ENCODE data around the gene PRRX2. TPM values are rescaled to one million over a fixed set of nuclear protein-coding genes. Genes with fewer than 3 reads are reported as not detected.
A peak's percentile ranks its signal among the peaks of the same experiment; 100 is the strongest.

Gene PRRX2
- polyA plus RNA-seq, 12 donors, result 1.5 to 20.7 (median 3.2) TPM; not detected in 2

GRCh38 chr9:129676975-129677374 is 11.5 kb downstream of the PRRX2 start:
- no peak for DNase-seq

DNA sequence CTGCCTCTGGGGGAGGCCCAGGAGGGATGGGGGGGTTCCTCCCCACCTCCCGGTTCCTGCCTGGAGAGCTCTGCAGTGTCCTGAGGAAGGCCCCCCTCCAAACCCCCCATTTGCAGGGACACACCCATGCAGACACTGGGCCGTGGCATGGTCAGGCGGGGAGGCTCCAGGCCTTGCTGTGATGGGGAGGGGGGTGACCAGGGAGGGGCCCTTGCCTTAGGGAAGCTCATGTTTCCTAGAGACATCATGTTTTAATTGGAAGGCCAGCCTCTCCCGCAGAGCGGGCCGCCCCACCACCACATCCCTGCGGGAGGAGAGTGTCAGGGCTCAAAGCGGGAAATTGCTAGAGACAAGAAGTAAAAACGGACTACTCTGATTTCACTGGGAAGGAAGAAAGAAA is 12.0 kb downstream of the PRRX2 start:
- peak; percentile 48 for DNase-seq

DNA sequence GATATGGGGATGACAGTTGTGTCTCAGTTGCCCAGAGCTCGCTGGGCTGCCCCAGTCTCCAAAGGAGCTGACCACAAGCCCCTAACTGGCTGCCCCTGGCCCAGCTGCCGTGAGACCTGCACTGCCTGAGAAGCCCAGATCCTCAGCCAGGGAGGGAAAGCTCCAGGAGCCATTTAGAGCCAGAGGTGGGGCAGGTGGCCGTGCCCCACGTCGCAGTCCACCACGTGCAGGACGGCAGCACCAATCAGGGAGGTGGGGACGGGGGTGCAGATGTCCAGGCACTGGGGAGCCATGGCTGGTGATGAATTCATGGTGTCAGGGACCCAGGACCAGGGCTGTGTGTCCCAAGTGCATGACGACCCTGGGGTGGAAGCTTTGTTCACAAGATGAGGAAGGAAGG is 13.4 kb downstream of the PRRX2 start:
- no peak for DNase-seq

- DNase-seq, result no peak
These were observed 14.1 kb downstream of the PRRX2 start for GRCh38 chr9:129679537-129679936.

GRCh38 chr9:129681924-129682323 is 16.5 kb downstream of the PRRX2 start:
- DNase-seq, result no peak

GRCh38 chr9:129682381-129682780 is 16.9 kb downstream of the PRRX2 start:
- DNase-seq, result no peak

DNA sequence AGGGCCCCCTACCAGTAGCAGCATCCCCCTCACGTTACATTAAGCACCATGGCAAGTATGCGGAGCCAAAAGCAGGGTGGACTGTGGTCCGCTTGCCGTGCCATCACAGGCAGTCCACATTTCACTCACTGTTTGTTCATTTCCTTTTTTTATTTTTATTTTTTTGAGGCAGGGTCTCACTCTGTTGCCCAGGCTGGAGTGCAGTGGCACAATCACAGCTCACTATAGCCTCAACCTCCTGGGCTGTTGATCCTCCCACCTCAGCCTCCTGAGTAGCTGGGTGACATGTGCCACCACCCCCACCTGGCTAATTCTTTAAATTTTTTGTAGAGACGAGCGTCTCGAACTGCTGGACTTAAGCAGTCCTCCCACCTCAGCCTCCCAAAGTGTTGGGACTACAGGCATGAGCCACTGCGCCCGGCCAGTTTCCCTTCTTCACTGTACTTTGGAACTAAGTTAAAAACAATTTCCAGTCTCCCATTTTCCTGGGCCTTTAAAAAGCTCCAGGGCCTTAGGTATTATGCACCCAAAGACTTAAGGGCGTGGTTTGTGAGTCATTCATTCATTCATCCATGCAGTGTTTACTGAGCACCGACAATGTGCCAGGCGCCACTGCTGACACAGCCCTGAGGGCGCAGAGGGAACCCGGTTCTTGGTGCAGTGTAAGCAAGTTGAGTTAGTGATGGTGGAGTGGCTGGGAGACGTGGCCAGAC is 19.9 kb downstream of the PRRX2 start:
- DNase-seq, result no peak

- DNase-seq, result no peak
These were observed 20.4 kb downstream of the PRRX2 start for GRCh38 chr9:129685933-129686259.

GRCh38 chr9:129686736-129687135 is 21.3 kb downstream of the PRRX2 start:
- DNase-seq, result no peak

DNA sequence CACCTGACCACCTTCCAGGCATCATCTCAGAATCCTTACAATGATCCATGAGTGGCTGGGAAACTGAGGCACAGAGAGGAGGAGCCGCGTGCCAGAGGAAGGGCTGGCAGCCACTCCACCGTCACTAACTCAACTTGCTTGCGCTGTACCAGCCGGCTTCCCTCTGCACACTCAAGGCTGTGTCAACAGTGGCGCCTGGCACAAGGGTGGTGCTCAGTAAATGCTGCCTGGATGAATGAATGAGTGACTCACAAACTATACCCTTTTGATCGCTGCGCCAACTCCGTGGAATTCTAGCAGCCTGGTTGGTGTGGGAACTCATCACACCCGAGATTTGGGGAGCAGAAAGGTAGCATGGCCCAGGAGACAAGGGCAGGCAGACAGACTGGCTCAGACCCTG is 21.9 kb downstream of the PRRX2 start:
- DNase-seq, result no peak

DNA sequence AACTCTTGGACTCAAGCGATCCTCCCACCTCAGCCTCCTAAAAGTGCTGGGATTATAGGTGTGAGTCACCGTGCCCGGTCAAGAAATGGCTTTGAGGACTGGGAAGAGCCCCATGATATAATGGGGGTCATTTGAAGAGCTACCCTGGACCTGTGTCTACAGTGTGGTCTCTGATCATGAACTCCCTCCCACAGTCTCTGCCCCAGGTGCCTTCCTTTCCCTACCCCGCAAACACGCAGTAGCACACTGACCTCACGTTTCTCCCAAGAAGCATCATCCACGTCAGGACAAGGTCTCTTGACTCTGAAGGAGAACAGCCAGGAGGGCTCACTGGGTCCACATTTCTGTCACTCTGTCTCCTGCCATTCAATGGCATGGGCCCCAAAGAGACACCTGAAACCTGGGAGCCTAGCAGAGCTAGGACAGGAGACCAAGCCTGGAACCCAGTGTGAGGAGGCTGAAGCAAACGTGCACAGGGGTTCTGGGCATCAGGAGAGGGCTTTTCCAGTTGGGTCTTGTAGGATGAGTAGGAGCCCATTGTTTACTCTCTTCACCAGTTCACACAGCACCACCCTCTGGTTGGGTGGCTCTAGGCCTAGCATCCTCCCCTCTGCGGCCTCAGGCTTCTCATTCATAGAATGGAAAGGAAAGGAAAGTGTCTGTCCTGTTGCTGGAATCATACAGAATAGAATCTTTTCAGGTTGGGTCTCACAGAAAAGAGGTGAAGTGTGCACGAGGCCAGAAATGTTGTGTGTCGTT is 23.0 kb downstream of the PRRX2 start:
- DNase-seq, result no peak

GRCh38 chr9:129692534-129692933 is 27.1 kb downstream of the PRRX2 start:
- no peak for DNase-seq

- DNase-seq, result no peak
These were observed 28.3 kb downstream of the PRRX2 start for GRCh38 chr9:129693741-129694140.

DNA sequence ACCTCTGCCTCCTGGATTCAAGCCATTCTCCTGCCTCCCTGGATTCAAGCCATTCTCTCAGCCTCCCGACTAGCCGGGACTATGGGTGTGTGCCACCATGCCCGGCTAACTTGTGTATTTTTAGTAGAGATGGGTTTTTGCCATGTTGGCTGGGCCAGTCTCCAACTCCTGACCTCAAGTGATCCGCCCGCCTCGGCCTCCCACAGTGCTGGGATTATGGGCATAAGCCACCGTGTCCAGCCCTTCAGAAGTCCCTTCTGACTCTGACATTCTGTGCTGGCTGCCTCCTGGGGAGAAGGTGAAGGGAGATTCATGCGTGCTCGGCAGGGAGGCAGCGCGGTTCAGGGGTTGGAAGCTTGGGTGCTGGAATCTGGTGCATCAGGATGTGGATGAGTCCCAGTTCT is 28.8 kb downstream of the PRRX2 start:
- no peak for DNase-seq

DNA sequence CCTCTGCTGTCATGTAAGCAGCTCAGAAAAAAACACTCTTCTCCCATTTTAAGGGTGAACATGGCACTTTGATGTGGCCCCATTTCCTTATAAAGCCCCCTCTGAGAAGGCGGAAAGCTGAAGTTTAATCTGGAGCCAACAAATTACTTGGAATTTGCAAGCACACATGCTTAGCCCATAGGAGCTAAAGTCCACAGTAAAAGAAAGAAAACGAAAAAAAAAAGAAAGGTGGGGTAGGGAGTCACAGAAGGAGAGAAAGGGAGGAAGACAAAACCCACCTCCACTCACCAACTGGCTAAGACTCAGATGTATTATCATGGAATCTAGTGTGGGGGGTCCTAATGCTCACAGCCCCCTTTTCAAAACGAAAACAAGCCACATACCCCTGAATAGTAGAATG is 30.4 kb downstream of the PRRX2 start:
- no peak for DNase-seq

DNA sequence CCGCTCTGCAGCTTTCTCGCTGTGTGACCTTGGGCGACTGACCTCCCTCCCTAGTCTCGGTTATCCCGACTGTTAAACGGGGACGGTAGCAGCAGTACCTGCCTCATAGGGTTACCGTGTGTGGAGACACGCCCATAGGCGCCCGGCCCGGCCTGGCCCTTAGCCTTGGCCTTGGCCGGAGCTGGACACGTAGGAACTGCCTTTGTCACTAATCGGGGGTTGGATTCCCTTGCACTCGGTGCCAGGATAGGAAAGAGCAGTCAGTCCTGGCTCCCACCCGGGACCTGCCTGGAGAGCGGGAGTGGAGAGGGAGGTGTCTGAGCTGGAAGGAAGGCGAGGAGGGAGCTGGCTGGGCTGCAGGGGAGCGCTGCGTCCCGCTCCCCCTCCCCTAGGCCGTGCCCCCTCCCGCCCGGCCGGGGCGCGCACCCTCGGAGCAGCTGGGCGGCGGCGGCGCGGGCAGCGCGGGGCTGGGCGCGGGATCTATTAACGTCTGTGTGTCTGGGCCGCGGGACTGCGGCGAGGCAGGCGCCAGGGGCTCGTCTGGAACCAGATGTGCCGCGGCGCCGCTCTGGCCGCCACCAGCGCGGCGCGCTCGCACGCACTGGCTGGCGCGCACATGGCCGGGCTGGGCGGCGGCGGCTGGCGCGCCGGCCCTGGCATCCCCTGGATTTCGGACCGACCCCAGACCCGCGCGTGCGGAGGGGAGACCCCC is 31.7 kb downstream of the PRRX2 start:
- DNase-seq, result peak; percentile 43

DNA sequence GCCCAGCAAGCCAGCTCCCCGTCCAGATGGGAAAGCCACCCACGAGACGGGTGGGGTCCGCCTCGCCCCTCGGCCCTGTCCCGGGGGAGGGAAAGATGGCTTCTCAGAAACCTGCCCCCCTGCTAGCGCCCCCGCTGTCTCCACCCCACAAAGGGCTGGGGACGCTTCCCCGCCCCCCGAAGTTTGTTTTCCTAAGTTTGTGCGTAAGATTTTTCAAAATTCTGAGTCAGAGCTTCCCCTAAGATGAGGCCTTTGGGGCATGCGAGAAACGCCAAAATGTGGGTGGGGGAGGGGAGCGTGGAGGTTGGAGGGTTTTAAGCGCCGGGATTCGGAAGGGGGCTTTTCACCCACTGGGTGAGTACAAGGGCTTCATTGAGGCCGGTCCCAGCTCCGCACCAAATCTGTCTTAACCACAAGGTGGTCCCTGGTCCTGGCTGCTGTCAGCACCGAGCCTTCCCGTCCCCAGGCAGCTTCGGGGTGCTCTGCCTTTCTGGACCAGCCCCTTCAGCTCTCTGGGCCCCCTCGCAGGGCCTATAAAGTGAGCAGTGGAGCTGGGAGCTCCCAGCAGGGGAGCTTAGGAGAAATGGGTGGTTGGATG is 32.3 kb downstream of the PRRX2 start:
- DNase-seq, result peak; percentile 65

GRCh38 chr9:129698254-129698757 is 32.9 kb downstream of the PRRX2 start:
- no peak for DNase-seq

GRCh38 chr9:129701054-129701453 is 35.6 kb downstream of the PRRX2 start:
- DNase-seq, result no peak

DNA sequence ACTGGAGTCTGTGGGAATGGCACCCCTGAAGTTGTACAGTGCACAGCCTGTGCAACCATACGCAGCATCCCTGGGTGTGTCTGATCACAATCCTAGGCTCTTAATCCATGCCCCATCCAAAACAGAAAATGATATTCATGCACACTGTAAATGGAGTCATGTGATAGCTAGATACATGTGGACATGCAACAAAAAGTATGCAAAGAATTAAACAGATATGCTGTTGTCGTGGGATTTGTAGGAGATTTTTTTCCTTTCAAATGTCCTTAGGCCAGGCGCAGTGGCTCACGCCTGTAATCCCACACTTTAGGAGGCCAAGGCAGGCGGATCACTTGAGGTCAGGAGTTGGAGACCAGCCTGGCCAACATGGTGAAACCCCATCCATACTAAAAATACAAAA is 36.1 kb downstream of the PRRX2 start:
- no peak for DNase-seq

DNA sequence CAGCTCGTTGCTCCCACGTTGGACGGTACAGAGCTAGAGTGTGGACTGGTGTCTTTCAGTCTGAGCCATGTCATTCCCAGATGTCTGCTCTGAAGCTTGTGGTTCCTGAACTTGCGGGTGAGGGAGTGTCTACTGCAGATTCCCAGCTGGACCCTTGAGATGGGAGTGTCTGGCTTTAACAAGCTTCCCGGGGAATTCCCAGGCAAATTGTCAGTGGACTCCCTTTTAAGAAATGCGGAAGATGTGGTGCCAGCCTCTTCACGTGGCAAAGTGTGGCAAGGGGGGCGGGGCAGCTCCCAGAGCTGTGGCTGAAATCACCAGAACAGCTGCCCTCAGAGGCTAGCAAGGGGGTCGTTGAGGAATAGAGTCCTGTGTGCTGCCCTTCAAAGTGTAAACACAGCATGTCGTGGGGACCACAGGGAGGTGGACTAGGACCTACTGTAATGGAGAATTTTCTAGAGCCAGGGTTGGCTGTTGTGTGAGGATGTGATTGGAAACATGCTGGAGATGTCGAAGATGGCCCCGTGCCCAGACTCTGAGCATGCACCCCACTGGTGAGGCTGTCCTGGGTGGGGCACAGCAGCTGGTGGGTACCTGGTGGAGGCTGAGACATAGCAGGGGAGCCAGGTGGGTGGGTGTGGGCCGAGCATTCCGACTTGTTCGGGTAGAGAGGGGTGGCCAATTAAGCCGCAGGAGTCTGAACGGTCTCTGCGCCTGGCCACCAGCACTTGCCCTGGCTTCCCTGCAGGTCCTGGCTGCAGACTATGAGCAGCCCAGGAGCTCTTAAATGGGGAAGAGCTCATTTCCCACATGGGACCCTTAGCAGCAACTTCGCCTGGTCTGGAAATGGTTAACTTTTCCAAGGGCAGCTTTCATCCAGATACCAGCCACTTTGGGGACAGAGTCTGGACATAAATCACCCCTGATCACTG is 37.4 kb downstream of the PRRX2 start:
- DNase-seq, result no peak

Data from muscle of arm (tissue), 12 donors.